OCI-LY7 (cell line): ENCODE measurements around the gene EXOSC10. TPM values are rescaled to one million over a fixed set of nuclear protein-coding genes. Genes with fewer than 3 reads are reported as not detected.
A peak's percentile ranks its signal among the peaks of the same experiment; 100 is the strongest.

Experiments
- BruUV-seq: library from RNA; stranded (reverse); fragments of 400-500 nt; replicated peaks from 2 replicates; lab custom pipeline; 2021; lab: Mats Ljungman, UMichigan
- CTCF ChIA-PET: fragments of 300-600 bp; sonication (Branson Sonifier 250); formaldehyde crosslinking; loops from one replicate; lab custom pipeline; 2022; ENCODE audit warnings: antibody characterized with exemption; ENCODE audit not compliant: unreplicated experiment; lab: Charles Lee
- POLR2A ChIA-PET: fragments of 300-600 bp; sonication (Branson Sonifier 250); formaldehyde crosslinking; loops from one replicate; lab custom pipeline; 2022; ENCODE audit warnings: antibody characterized with exemption; lab: Charles Lee
- DNase-seq: peaks from one replicate; pipeline ENCODE4 v3.0.0-alpha.2; 2015; ENCODE audit warnings: low spot score
- H2AFZ ChIP-seq: fragments of 200-600 bp; sonication (generic), shearing (Covaris generic); 2 replicates; pipeline ENCODE4 v1.6.1; 2014; ENCODE audit warnings: mild to moderate bottlenecking, antibody characterized with exemption, low read length, moderate library complexity
- H3K27ac ChIP-seq: fragments of 200-600 bp; sonication (generic); 2 replicates; pipeline ENCODE4 v1.5.1; 2014; ENCODE audit warnings: mixed run types, low read depth, mild to moderate bottlenecking, moderate library complexity, low read length, inconsistent platforms; ENCODE audit not compliant: poor library complexity, severe bottlenecking
- H3K36me3 ChIP-seq: fragments of 200-600 bp; sonication (generic); 2 replicates; pipeline ENCODE4 v1.6.1; 2014; ENCODE audit warnings: mild to moderate bottlenecking, antibody characterized with exemption, low read length, moderate library complexity, mixed read lengths; ENCODE audit not compliant: insufficient read depth
- H3K4me1 ChIP-seq: fragments of 200-600 bp; sonication (generic); 2 replicates; pipeline ENCODE4 v1.5.1; 2014; ENCODE audit warnings: mild to moderate bottlenecking, low read length; ENCODE audit not compliant: insufficient read depth, poor library complexity, severe bottlenecking
- H3K4me2 ChIP-seq: fragments of 200-600 bp; sonication (generic); 2 replicates; pipeline ENCODE4 v1.6.1; 2014; ENCODE audit warnings: mild to moderate bottlenecking, low read length
- H3K4me3 ChIP-seq: fragments of 200-600 bp; sonication (generic); 2 replicates; pipeline ENCODE4 v1.5.1; 2014; ENCODE audit warnings: mild to moderate bottlenecking, low read depth, low read length; ENCODE audit not compliant: poor library complexity, severe bottlenecking
- H3K79me2 ChIP-seq: fragments of 200-600 bp; sonication (generic); 2 replicates; pipeline ENCODE4 v1.6.1; 2016; ENCODE audit warnings: low read depth, mild to moderate bottlenecking, low read length, moderate library complexity, mixed read lengths; ENCODE audit not compliant: insufficient read depth
- H3K9me2 ChIP-seq: fragments of 200-600 bp; sonication (generic); 2 replicates; pipeline ENCODE4 v1.6.1; 2016; ENCODE audit warnings: mild to moderate bottlenecking, low read length, mixed read lengths; ENCODE audit not compliant: insufficient read depth
- H3K9me3 ChIP-seq: fragments of 200-600 bp; sonication (generic); 2 replicates; pipeline ENCODE4 v1.6.1; 2014; ENCODE audit warnings: mild to moderate bottlenecking, mixed run types, low read length, mixed read lengths
- H4K20me1 ChIP-seq: fragments of 200-600 bp; sonication (generic); 2 replicates; pipeline ENCODE4 v1.6.1; 2014; ENCODE audit warnings: mild to moderate bottlenecking, antibody characterized with exemption, low read length, moderate library complexity, mixed read lengths; ENCODE audit not compliant: insufficient read depth
- CTCF ChIP-seq: fragments of 200-600 bp; sonication (generic); conservative IDR thresholded peaks from 2 replicates; pipeline ENCODE4 v1.5.1; 2014; ENCODE audit warnings: mild to moderate bottlenecking, antibody characterized with exemption, low read length, moderate library complexity, mixed read lengths
- EZH2phosphoT487 ChIP-seq: fragments of 200-600 bp; sonication (generic); IDR thresholded peaks from 2 replicates; pipeline ENCODE4 v1.6.1; 2018; ENCODE audit warnings: low read depth, borderline replicate concordance, mild to moderate bottlenecking, mixed run types, antibody characterized with exemption, low read length, moderate library complexity, mixed read lengths
- intact Hi-C: fragments of 100-400 bp; cut with micrococcal nuclease; formaldehyde crosslinking; loops from one replicate; pipeline ENCODE4 v1.10.0; 2022; ENCODE audit not compliant: unreplicated experiment
- total RNA-seq, 2 experiments: library from RNA; depleted of rRNA in 1 of 2; stranded (reverse); fragments of >200 nt in 1 of 2; shearing (Covaris generic) in 1 of 2; gene quantifications; 2 replicates each; pipeline ENCODE4 v1.2.3, GENCODE V29; 2014 to 2022

The EXOSC10 gene
- total RNA-seq, 2 experiments from 2014 or later = 75.1 to 91.9 TPM

GRCh38 chr1:11143401-11143800, 43.7 kb upstream of the EXOSC10 start:
- Histone ChIP-seq H3K27ac (no peak overlapping the region), H3K9me2 (no peaks in the 10 kb centered on the region), H4K20me1 (no peaks in the 10 kb centered on the region), H3K4me1 (peaks cover 11% of the 10 kb centered on the region), H2AFZ (no peak overlapping the region), H3K79me2 (no peaks in the 10 kb centered on the region), H3K9me3 (no peaks in the 10 kb centered on the region), H3K4me3 (no peak overlapping the region), H3K36me3 (peaks cover 77% of the 10 kb centered on the region), H3K4me2 (no peak overlapping the region)
- ChIA-PET CTCF (no interaction called here), POLR2A (interaction anchor here (0.7 kb wide), 1 partner anchor 11 kb away, joined by 3 read pairs; no protein-coding TSS in a partner anchor)
- DNase-seq = no peak
- TSS peak; percentile 9 for BruUV-seq
- intact Hi-C loops = no loop called here
- TF ChIP-seq EZH2phosphoT487 (no peak), CTCF (no peak)

- Histone ChIP-seq H3K4me2 (no peak overlapping the region), H2AFZ (no peak overlapping the region), H3K4me1 (peaks cover 11% of the 10 kb centered on the region), H3K36me3 (peaks cover 77% of the 10 kb centered on the region), H3K4me3 (no peak overlapping the region), H4K20me1 (no peaks in the 10 kb centered on the region), H3K9me2 (no peaks in the 10 kb centered on the region), H3K9me3 (no peaks in the 10 kb centered on the region), H3K79me2 (no peaks in the 10 kb centered on the region), H3K27ac (no peak overlapping the region)
- ChIA-PET CTCF (no interaction called here), POLR2A (interaction anchor here (0.7 kb wide), 1 partner anchor 108 kb away, joined by 3 read pairs; no protein-coding TSS in a partner anchor)
- intact Hi-C loops = no loop called here
- no TSS peak for BruUV-seq
- TF ChIP-seq CTCF (no peak), EZH2phosphoT487 (no peak)
- no peak for DNase-seq
These were observed 43.1 kb upstream of the EXOSC10 start for GRCh38 chr1:11142618-11143391.

GRCh38 chr1:11138952-11139351, 39.3 kb upstream of the EXOSC10 start:
- Histone ChIP-seq H3K36me3 (peaks cover 73% of the 10 kb centered on the region), H3K9me3 (no peaks in the 10 kb centered on the region), H3K4me1 (peaks cover 3% of the 10 kb centered on the region), H3K9me2 (no peaks in the 10 kb centered on the region), H3K27ac (no peak overlapping the region), H2AFZ (no peak overlapping the region), H3K79me2 (no peaks in the 10 kb centered on the region), H3K4me3 (no peak overlapping the region), H3K4me2 (no peak overlapping the region), H4K20me1 (no peaks in the 10 kb centered on the region)
- ChIA-PET CTCF (no interaction called here), POLR2A (no interaction called here)
- intact Hi-C loops = no loop called here
- no peak for DNase-seq
- TF ChIP-seq EZH2phosphoT487 = no peak
- no peak for TF ChIP-seq CTCF
- BruUV-seq = no TSS peak
